Mucosa of gallbladder (tissue), 1 donor: ENCODE results near the gene CD248. TPM values are rescaled to one million over a fixed set of nuclear protein-coding genes. Genes with fewer than 3 reads are reported as not detected.
"Not testable (repeated sequence)": the region's sequence is repeated elsewhere in the genome, so short reads cannot be mapped to it uniquely, and the experiment has no call there.

Source experiments
- DNase-seq: peaks from one replicate; pipeline ENCODE4 v3.0.0-alpha.2; 2020; ENCODE audit warnings: low spot score
- total RNA-seq: library from RNA; stranded (reverse); gene quantifications from one replicate; pipeline ENCODE4 v1.2.1, GENCODE V29; 2021
- donor health status: DM: no; HTN: no; CAD: no.

CD248 gene
- total RNA-seq, 1 donor from 2014 or later, result 34.7 TPM

DNA sequence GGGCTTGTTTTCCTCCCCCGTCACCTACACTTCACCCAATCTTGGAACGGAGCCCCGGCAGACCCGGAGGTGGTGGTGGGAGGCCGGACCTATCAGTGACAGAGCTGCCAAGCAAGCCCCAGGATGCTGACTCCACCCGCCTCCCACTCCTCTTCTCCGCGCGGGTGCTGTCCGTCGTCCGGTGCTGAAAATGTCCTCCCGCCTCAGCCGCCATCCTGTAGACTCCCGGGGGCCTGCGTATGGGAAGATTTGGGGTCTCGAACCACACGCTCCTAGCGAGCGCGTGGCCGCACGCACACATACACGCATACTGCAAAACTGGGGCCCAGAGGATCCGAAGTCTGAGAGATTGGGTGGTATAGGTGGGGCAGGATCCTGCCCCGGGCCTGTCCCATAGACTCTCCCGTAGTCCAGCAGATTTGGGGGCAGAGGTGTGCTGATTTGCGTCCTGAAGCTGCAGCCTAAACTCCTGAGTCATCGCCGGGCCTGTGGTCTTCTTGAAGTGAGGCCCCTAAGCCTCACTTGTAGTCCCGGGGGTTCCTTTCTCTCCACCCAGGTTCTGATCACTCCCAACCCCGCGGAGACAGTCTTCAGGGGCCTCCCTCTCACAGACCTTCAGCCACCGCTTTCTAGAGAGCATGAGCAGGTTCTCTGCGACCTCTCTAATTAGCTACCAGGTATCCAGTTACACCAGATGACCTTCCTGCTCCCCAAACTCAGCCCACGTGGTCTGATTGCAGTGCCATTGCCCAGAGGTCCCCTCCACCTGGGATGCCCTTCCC, 27.1 kb downstream of the CD248 start:
- peak; percentile 77 for DNase-seq

DNA sequence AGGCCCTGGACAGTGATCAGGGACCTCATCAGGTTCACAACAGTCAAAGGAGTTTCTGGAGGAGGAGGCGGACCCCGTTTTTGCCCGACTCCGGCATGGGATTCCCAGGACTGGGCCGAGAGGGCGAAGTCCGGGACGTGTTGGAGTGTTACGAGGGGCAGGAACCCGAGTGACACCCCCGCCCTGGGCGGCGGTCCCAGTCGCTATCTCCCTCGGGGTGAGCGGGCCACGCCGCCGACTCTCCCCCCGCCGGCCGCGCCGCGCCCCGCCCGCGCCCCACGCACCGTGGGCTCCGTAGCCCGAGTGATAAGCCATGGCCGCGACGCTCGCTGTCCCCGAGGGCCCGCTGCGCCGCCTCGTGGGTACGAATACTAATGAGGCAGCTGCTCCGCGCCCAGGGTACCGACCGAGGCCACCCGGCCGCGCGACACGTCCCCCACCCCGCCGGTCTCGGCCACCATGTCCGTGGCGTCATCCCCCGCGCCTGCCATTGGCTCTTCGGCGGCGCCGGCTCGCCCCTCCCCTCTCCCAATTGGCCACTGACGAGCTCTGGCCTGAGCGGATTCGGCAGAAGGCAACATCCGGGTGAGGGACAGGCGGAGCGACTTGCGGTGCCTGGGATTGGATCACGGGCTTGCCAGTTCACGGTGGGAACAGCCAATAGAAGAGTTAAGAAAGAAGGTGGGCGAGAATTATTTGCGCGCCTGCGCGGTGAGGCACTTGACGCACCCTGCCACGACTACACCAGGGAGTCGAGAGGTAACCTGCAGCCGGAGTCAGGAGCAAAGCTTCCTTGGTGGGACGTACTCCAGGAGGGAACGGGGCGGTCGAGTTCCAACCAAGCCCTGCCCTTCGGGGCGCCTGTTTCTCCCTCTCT, 27.9 kb downstream of the CD248 start, which contains the start of gene YIF1A:
Gene YIF1A (minus strand): TSS at position 473 of the 877 bp plus-strand sequence. CDS start 158 bp downstream, at position 315.
- DNase-seq, result peak; percentile 99

- DNase-seq, result no peak
Measured at GRCh38 chr11:66287889-66288670, 28.8 kb downstream of the CD248 start.

- no peak for DNase-seq
Measured at GRCh38 chr11:66287211-66287888, 29.5 kb downstream of the CD248 start.

DNA sequence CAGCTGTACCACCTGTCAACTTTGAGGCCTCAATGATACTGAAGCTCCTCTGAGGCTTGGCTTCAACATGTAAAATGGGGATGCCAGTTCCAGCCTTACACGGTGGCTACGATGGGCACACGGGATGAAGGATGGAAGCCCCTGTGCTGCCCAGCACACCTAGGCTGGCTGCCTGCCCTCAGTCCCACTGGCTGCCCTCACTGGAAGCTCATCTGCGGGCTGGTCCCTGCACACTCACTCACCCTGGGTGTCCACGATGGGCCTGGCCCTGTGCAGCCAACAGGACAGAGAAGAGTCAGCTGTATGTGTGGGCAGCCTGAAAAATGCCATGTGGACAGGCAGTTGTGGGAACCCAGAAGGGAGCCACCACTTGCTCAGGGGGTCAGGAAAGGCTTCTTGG, 30.1 kb downstream of the CD248 start:
- no peak for DNase-seq

DNA sequence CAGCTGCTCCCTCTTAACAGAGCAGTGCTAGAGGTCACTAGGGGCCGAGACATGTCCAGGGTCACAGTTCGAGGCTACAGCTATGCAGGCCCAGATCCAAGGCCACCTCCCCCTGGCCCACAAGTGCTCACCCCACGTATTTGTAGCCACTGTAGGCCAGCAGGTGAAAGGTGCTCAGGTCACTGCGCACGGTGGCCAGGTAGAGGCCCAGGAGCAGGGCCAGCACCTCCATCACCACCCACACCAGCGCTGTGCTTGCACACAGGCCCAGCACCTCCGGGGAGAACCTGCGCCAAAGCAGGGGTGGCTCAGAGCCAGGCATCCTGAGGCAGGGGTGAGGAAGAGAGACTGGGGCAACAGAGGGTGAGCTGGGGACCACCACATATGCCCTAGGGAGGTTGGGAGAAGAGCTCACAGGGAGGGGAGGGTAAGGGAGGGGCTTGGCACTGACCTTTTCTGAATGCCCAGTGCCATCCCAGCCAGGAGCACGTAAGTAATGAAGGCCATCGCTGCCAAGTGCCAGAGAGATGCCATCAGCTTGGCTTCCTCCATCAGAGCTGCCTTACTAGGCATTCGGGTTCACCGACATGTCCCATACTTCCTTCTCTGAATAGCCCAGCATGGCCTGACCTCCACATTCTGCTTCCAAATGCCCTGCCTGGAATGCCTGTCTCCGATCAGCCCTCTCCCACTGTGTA, 31.4 kb downstream of the CD248 start:
- DNase-seq, result no peak

DNA sequence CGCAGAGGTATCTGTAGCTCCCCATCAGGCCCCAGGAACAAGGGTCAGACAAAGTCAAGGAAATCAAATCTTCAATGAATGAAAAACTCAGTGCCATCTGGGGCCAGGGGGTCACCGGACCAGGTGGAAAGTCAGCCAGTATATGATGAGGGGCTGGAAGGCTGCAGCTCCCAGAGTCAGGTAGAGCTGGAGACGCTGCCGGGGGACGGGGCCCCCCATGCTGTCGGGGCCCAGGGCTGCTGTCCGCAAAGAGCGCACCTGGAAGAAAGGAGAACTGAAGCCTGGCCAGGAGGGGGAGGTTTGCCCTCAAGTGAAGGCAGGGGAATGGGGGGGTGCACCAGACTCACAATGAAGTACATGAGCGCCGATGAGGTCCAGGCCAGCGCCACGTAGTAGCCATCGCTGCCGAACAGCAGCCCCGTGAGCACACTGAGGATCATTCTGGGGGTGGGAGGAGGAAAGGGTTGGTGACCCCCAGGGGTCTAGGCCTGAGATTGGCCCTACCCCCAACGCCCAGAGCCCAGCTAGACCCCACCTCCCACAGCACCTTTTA, 32.2 kb downstream of the CD248 start:
- no peak for DNase-seq

GRCh38 chr11:66283461-66284105, 33.3 kb downstream of the CD248 start:
- DNase-seq, result no peak

DNA sequence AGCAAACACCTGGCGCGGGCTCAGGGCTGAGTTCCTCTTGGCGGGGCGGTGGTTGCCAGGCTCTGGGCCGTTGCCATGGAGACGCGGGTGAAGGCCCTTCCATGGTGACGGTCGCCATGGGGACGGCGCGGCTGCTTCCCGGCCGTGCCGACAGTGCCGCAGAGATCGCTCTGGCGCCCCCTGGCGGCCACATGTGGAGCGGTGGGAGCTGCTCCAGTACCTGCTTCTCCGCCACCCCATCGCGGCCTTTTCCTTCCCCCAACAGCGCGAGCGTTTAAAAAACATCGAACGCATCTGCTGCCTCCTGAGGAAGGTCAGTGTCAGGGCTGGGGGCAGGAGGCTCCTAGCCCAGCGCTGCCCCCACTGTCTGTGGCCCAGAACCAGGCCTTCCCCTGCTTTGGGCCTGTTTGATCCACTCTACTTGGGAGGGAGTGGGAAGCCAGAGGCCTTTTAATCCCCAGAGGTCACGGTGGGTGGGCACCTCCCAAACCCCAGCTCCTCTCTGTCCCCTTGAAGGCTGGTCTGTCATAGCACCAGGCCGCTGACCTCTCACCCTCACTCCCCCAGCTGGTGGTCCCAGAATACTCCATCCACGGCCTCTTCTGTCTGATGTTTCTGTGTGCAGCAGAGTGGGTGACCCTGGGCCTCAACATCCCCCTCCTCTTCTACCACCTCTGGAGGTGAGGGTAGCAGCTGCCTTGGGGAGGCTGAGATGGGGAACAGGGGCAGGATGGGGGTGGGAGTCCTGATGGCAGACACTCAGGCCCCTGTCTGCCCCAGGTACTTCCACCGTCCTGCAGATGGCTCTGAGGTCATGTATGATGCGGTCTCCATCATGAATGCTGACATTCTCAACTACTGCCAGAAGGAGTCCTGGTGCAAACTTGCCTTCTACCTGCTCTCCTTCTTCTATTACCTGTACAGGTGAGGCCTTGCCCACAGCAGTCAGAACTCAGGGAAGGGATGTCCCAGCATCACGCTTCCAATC, 34.1 kb downstream of the CD248 start:
- DNase-seq, result peak; percentile 98

- no peak for DNase-seq
Measured at GRCh38 chr11:66281776-66282467, 34.9 kb downstream of the CD248 start.

- no peak for DNase-seq
Measured at GRCh38 chr11:66281001-66281400, 35.8 kb downstream of the CD248 start.

- DNase-seq, result no peak
Measured at GRCh38 chr11:66280428-66280827, 36.4 kb downstream of the CD248 start.

DNA sequence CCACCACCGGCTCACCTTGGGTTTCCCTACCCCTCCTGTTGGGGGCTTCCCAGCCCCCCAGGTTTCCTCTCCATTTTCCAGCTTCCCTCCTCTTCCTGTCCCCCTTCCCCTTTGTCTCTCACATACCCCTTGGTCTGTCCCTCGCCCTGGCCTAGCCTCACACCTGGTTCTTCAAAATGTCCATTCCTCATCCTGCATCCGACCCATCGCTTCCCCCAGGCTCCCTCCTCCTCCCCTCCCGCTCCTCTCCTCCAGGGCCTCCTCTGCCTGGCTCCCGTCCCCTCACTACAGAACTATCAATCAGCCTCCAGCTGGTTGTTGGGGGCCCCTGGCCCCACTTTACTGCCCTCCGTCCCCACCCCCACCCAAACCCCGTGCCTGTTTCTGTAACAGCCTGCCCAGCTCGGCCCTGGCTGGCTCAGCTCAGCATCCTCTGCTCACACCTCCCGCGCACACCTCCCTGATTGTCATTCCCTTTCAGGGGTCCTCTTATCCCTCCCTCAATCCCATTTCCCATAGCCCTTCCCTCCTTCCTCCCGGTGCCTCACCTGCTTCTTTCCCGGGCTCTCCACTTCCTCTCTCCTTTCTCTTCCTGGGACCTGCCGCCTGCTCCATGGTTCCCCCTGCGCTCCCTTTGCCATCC, 37.6 kb downstream of the CD248 start:
- DNase-seq, result no peak

DNA sequence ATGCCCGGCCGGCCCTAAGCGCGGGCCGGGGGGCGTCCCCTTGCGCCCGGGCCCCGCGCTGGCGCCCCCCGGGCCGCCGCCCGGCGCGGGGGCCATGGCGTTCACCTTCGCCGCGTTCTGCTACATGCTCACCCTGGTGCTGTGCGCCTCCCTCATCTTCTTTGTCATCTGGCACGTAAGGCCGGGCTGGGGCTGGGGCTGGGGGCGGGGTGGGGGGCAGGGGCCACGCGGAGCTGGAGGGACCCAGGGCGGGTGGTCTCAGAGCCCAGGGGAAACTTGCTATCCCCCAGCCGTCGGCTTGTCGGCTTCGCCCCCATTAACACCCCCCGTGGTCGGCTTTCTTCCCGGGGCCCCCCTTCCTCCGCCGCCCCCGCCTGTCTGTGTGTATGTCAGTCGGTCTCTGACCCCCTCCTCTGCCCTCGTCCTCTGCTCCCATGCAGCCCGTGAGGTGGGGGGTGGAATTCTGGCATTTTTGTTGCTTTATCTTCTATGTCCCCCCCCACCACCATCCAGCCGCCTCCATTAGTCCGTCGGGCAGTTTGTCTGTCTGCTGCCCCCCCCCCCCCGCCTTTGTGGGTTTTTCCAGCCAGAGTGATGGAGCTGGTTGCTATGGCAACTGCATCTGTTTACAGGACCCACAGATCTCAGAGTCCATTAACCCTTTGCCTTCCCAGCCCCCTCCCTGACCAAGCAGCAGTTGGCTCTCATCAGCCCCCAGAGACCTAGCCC, 38.3 kb downstream of the CD248 start:
- DNase-seq, result no peak

DNA sequence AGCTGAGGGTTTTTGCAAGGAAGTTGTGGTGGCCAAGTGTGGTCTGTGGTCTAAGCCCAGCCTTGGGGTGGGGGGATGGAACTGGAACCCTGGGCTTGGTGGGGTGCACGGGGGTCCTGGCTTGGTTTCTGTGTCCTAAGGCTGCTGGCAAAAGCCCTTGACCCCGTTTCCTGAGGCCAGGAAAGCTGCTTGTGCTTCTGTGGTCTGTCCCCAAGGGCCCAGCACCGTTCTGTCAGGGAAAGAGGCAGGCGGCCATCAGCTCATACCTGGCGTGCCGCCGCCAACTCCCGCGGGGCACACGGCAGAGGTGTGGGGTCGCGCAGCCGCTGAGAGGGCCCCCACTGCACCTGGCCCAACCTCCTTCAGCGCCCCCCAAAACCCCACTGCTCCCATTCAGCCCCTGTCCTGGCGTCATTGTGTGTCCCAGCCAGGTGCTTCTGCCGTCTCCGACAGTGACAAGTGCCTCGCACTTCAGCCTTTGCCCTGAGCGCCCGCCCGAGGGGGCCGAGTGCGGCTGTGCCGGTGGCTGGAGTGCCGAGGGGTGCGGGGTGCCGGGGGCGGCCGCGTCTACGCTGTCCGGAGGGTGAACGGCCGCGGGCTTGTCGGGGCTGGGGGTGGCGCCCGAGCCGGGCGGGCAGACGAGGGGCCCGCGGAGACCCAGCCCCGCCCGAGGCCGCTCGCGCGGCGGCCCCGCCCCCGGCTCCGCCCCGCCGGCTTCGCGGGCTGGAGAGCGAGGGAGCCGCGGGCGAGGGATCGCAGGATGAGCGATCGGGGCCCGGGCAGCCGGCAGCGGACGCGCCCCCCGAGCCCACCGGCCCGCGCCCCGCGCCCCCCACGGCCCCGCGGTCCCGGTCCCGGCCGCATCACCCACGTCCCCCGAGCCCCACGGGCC, 39.1 kb downstream of the CD248 start, which contains the start of gene CNIH2:
Gene CNIH2 (plus strand): TSS at position 705 of the 892 bp plus-strand sequence. CDS start 282 bp downstream, outside the sequence.
- no peak for DNase-seq

GRCh38 chr11:66277064-66277463, 39.8 kb downstream of the CD248 start:
- not testable (repeated sequence) for DNase-seq
